Measurements from ENCODE around the gene NEK1.

GRCh38 chr4:169348541-169348940 lies 263.8 kb downstream of the NEK1 start:
- TF ChIP-seq CTCF (IDR thresholded peaks at IDR 0.05; ENCODE audit: insufficient read depth, low read length, poor library complexity, severe bottlenecking) (no peak), EZH2phosphoT487 (conservative IDR thresholded peaks at IDR 0.05; ENCODE audit: low read length) (no peak)
